H9 (cell line): ENCODE measurements around the gene RPS15A. TPM values are rescaled to one million over a fixed set of nuclear protein-coding genes. Genes with fewer than 3 reads are reported as not detected.

Experiments used
- DNase-seq: peaks from one replicate; pipeline ENCODE4 v3.0.0-alpha.2; 2017
- H2AFZ ChIP-seq: one replicate; pipeline ENCODE4 v1.6.1; 2013; ENCODE audit warnings: mild to moderate bottlenecking, low read length, control low read depth, moderate library complexity
- H2AK5ac ChIP-seq: 2 replicates; pipeline ENCODE4 v1.6.1; 2013; ENCODE audit warnings: low read length, control low read depth, mixed read lengths; ENCODE audit not compliant: insufficient read length
- H2BK120ac ChIP-seq: one replicate; pipeline ENCODE4 v1.6.1; 2013; ENCODE audit warnings: low read depth, mild to moderate bottlenecking, low read length, control low read depth, inconsistent platforms; ENCODE audit not compliant: poor library complexity, severe bottlenecking
- H2BK12ac ChIP-seq: 2 replicates; pipeline ENCODE4 v1.6.1; 2013; ENCODE audit warnings: low read length, control low read depth, mixed read lengths, low read depth; ENCODE audit not compliant: insufficient read length
- H2BK15ac ChIP-seq: 2 replicates; pipeline ENCODE4 v1.6.1; 2013; ENCODE audit warnings: low read depth, low read length, control low read depth
- H2BK20ac ChIP-seq: one replicate; pipeline ENCODE4 v1.6.1; 2013; ENCODE audit warnings: low read depth, mild to moderate bottlenecking, low read length, control low read depth, inconsistent platforms; ENCODE audit not compliant: poor library complexity, severe bottlenecking
- H2BK5ac ChIP-seq: 2 replicates; pipeline ENCODE4 v1.6.1; 2013; ENCODE audit warnings: low read length, control low read depth, mixed read lengths; ENCODE audit not compliant: insufficient read length
- H3K14ac ChIP-seq: 2 replicates; pipeline ENCODE4 v1.6.1; 2013; ENCODE audit warnings: low read length, control low read depth; ENCODE audit not compliant: insufficient read depth
- H3K18ac ChIP-seq: 2 replicates; pipeline ENCODE4 v1.6.1; 2013; ENCODE audit warnings: low read depth, mild to moderate bottlenecking, mixed read lengths, low read length, control low read depth; ENCODE audit not compliant: insufficient read length
- H3K23ac ChIP-seq: 2 replicates; pipeline ENCODE4 v1.6.1; 2013; ENCODE audit warnings: low read length, control low read depth, mixed read lengths, low read depth; ENCODE audit not compliant: insufficient read length
- H3K23me2 ChIP-seq: 2 replicates; pipeline ENCODE4 v1.6.1; 2013; ENCODE audit warnings: low read depth, mild to moderate bottlenecking, mixed read lengths, low read length, control low read depth; ENCODE audit not compliant: insufficient read length, poor library complexity, severe bottlenecking
- H3K27ac ChIP-seq: 2 replicates; pipeline ENCODE4 v1.5.1; 2013; ENCODE audit warnings: low read length, control low read depth, mixed read lengths, low read depth; ENCODE audit not compliant: insufficient read length
- H3K27me3 ChIP-seq: 2 replicates; pipeline ENCODE4 v1.6.1; 2013; ENCODE audit warnings: low read length, control low read depth, inconsistent platforms; ENCODE audit not compliant: insufficient read depth
- H3K4ac ChIP-seq: 2 replicates; pipeline ENCODE4 v1.6.1; 2013; ENCODE audit warnings: low read depth, mild to moderate bottlenecking, control low read depth, inconsistent platforms, low read length, moderate library complexity
- H3K4me1 ChIP-seq: 2 replicates; pipeline ENCODE4 v1.6.1; 2013; ENCODE audit warnings: low read length, control low read depth, inconsistent platforms; ENCODE audit not compliant: insufficient read depth
- H3K4me2 ChIP-seq: 2 replicates; pipeline ENCODE4 v1.6.1; 2013; ENCODE audit warnings: low read length, control low read depth, mixed read lengths; ENCODE audit not compliant: insufficient read length, insufficient read depth
- H3K56ac ChIP-seq: 2 replicates; pipeline ENCODE4 v1.6.1; 2013; ENCODE audit warnings: low read depth, mild to moderate bottlenecking, mixed read lengths, low read length, control low read depth; ENCODE audit not compliant: insufficient read length
- H3K79me1 ChIP-seq: 2 replicates; pipeline ENCODE4 v1.6.1; 2013; ENCODE audit warnings: low read depth, mild to moderate bottlenecking, moderate library complexity, low read length, control low read depth, inconsistent platforms; ENCODE audit not compliant: insufficient read depth, poor library complexity, severe bottlenecking
- H3K79me2 ChIP-seq: 2 replicates; pipeline ENCODE4 v1.6.1; 2013; ENCODE audit warnings: low read length, control low read depth, inconsistent platforms; ENCODE audit not compliant: insufficient read depth
- H3K9ac ChIP-seq: 2 replicates; pipeline ENCODE4 v1.6.1; 2013; ENCODE audit warnings: low read length, control low read depth, mixed read lengths; ENCODE audit not compliant: insufficient read length; ENCODE audit errors: extremely low read depth
- H3K9me3 ChIP-seq: one replicate; pipeline ENCODE4 v1.6.1; 2013; ENCODE audit warnings: low read depth, low read length, inconsistent platforms; ENCODE audit not compliant: control insufficient read depth
- H3T11ph ChIP-seq: one replicate; pipeline ENCODE4 v1.6.1; 2013; ENCODE audit warnings: mild to moderate bottlenecking, low read length, control low read depth, inconsistent platforms
- H4K20me1 ChIP-seq: one replicate; pipeline ENCODE4 v1.6.1; 2013; ENCODE audit not compliant: control insufficient read depth, insufficient read length, insufficient read depth
- H4K5ac ChIP-seq: 2 replicates; pipeline ENCODE4 v1.6.1; 2013; ENCODE audit warnings: low read depth, mild to moderate bottlenecking, mixed read lengths, low read length, control low read depth; ENCODE audit not compliant: insufficient read length
- H4K8ac ChIP-seq: replicated peaks from 2 replicates; pipeline ENCODE4 v1.6.1; 2013; ENCODE audit warnings: low read length, control low read depth, mixed read lengths, low read depth; ENCODE audit not compliant: insufficient read length
- H4K91ac ChIP-seq: 2 replicates; pipeline ENCODE4 v1.6.1; 2013; ENCODE audit warnings: low read depth, mild to moderate bottlenecking, moderate library complexity, mixed read lengths, low read length, control low read depth; ENCODE audit not compliant: insufficient read length
- H3K27ac Mint-ChIP-seq, 3 experiments: 2 replicates in 2 of 3; 3 replicates in 1 of 3; pipeline ENCODE4 v1.8.0; 2020 to 2021; ENCODE audit warnings: mixed read lengths in 3 of 3, mild to moderate bottlenecking in 1 of 3, moderate library complexity in 1 of 3
- H3K27me3 Mint-ChIP-seq: 2 replicates; pipeline ENCODE4 v1.8.0; 2021; ENCODE audit warnings: low read depth, mild to moderate bottlenecking, moderate library complexity, mixed read lengths
- H3K36me3 Mint-ChIP-seq, 3 experiments: 2 replicates in 2 of 3; 3 replicates in 1 of 3; pipeline ENCODE4 v1.8.0; 2020 to 2021; ENCODE audit warnings: low read depth in 3 of 3, mixed read lengths in 3 of 3; ENCODE audit not compliant: insufficient read depth in 1 of 3
- H3K4me1 Mint-ChIP-seq, 2 experiments: 2 replicates each; pipeline ENCODE4 v1.8.0; 2020; ENCODE audit warnings: mixed read lengths in 2 of 2
- H3K4me3 Mint-ChIP-seq, 2 experiments: 2 replicates in 1 of 2; 3 replicates in 1 of 2; pipeline ENCODE4 v1.8.0; 2020 to 2021; ENCODE audit warnings: mild to moderate bottlenecking in 2 of 2, mixed read lengths in 2 of 2, moderate library complexity in 1 of 2
- H3K9me3 Mint-ChIP-seq, 2 experiments: 2 replicates in 1 of 2; 3 replicates in 1 of 2; pipeline ENCODE4 v1.8.0; 2020; ENCODE audit warnings: mild to moderate bottlenecking in 2 of 2, mixed read lengths in 2 of 2, moderate library complexity in 1 of 2
- CTCF ChIP-seq: fragments of 200-600 bp; sonication (generic); conservative IDR thresholded peaks from 3 replicates; pipeline ENCODE4 v1.8.0; 2021; ENCODE audit warnings: antibody characterized with exemption, mild to moderate bottlenecking
- WGBS: extraction: QIAGEN DNeasy Blood & Tissue Kit; methylation state at CpG from one replicate; pipeline ENCODE4 v1.1.7; 2013; ENCODE audit warnings: missing lambda C conversion rate, low lambda C conversion rate, mixed read lengths; ENCODE audit not compliant: insufficient read length; ENCODE audit errors: extremely low coverage; 5-methylcytosine and 5-hydroxymethylcytosine counted together
- total RNA-seq: library from RNA; stranded (reverse); gene quantifications from 2 replicates; pipeline ENCODE4 v1.2.1, GENCODE V29; 2021

The RPS15A gene
- total RNA-seq, 1 experiment from 2014 or later, result 1,990 TPM

GRCh38 chr16:18805257-18805773, 15.2 kb upstream of the RPS15A start:
- no peak for DNase-seq
- Histone ChIP-seq H3K79me1 (no peaks in the 10 kb centered on the region), H3K23ac (no peak overlapping the region), H4K91ac (no peak overlapping the region), H2BK15ac (no peak overlapping the region), H3K4ac (no peak overlapping the region), H3K9ac (no peak overlapping the region), H3K18ac (no peak overlapping the region), H2BK20ac (no peak overlapping the region), H2AFZ (no peak overlapping the region), H2BK120ac (no peak overlapping the region), H4K5ac (no peak overlapping the region), H3K27me3 (no peaks in the 10 kb centered on the region), H3K79me2 (peaks cover 8% of the 10 kb centered on the region; the same call in 1 of the 2 replicates), H4K20me1 (no peaks in the 10 kb centered on the region), H3K14ac (no peak overlapping the region), H2BK12ac (no peak overlapping the region), H3K4me2 (no peak overlapping the region), H2AK5ac (no peak overlapping the region), H3K4me1 (no peaks in the 10 kb centered on the region), H3K23me2 (peaks cover 5% of the 10 kb centered on the region), H2BK5ac (no peak overlapping the region), H4K8ac (no peak overlapping the region), H3K9me3 (no peaks in the 10 kb centered on the region), H3K27ac (no peak overlapping the region), H3T11ph (no peak overlapping the region), H3K56ac (no peak overlapping the region)
- TF ChIP-seq CTCF, result no peak
- Mint-ChIP-seq H3K36me3 (peaks cover 30 to 38% (median 34%) of the 10 kb centered on the region in 3 experiments), H3K4me1 (peaks cover 41 to 43% of the 10 kb centered on the region in 2 experiments), H3K27me3 (no peaks in the 10 kb centered on the region), H3K9me3 (no peaks in the 10 kb centered on the region; a peak in 1 of 5 replicates), H3K4me3 (no peak overlapping the region; a peak in 1 of 5 replicates), H3K27ac (peak overlapping the region in 2 of 3 experiments; percentile 38 to 95; a peak in 4 of 7 replicates)
- WGBS, result no CpG with 5 or more reads among the region's 2 CpGs
